Measurements from ENCODE around the gene NF2. TPM values are rescaled to one million over a fixed set of nuclear protein-coding genes. Genes with fewer than 3 reads are reported as not detected.

NF2 gene
- total and polyA plus RNA-seq, 9 donors: 6.8 to 51.3 (median 30.6) TPM

DNA sequence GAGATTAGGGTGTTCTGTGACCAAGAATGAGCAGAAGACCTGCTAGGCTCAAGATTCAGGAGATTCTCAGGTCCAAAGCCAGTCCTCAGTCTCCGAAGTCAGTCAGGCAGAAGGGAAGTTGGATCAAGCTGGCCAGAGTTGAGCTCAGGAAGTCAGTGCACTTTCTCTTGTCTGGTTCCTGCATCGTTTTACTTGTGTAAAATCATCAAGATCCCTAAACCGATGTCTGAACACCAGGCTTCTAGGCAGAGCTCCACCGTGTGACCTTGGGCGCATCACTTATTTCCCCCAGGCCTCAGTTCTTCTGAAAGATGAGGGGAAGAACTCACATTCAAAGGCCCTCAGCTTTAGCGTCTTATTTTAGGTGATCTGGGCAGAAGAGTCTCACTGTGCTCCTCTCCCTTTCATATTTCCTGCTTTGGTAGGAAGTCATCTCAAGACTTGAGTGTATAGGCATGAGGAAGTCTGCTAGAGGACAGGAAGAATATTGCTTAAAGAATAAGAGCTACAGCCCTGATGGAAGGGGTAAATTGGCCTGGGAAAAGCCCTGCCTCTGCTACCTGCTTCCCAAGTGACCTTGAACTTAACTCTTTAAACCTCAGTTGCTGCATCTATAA is 20.2 kb downstream of the NF2 start:
- H3K4me3 ChIP-seq: no peak overlapping the region
- no peak for DNase-seq
- no peak overlapping the region for H3K27ac ChIP-seq
- 65 to 77% (median 68%) methylated on average over 6 of the region's 6 CpGs for WGBS, 3 donors
- H3K27me3 ChIP-seq: no peaks in the 10 kb centered on the region
- H3K4me1 ChIP-seq (ENCODE audit: insufficient read depth): peaks cover 10% of the 10 kb centered on the region
- H3K9me3 ChIP-seq: no peaks in the 10 kb centered on the region
- TF ChIP-seq EP300 (IDR thresholded peaks at IDR 0.05) (no peak), POLR2A (IDR thresholded peaks at IDR 0.05) (no peak)
- TF ChIP-seq, protein P1, sequence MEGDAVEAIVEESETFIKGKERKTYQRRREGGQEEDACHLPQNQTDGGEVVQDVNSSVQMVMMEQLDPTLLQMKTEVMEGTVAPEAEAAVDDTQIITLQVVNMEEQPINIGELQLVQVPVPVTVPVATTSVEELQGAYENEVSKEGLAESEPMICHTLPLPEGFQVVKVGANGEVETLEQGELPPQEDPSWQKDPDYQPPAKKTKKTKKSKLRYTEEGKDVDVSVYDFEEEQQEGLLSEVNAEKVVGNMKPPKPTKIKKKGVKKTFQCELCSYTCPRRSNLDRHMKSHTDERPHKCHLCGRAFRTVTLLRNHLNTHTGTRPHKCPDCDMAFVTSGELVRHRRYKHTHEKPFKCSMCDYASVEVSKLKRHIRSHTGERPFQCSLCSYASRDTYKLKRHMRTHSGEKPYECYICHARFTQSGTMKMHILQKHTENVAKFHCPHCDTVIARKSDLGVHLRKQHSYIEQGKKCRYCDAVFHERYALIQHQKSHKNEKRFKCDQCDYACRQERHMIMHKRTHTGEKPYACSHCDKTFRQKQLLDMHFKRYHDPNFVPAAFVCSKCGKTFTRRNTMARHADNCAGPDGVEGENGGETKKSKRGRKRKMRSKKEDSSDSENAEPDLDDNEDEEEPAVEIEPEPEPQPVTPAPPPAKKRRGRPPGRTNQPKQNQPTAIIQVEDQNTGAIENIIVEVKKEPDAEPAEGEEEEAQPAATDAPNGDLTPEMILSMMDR (IDR thresholded peaks at IDR 0.05): no peak
- no peaks in the 10 kb centered on the region for H3K36me3 ChIP-seq
- intact Hi-C loops (cut with DNase I): loop anchor here in 1 of 4 donors (10.0 kb wide), 1 partner anchor 461 kb away; the partner anchor contains the start of gene HORMAD2

DNA sequence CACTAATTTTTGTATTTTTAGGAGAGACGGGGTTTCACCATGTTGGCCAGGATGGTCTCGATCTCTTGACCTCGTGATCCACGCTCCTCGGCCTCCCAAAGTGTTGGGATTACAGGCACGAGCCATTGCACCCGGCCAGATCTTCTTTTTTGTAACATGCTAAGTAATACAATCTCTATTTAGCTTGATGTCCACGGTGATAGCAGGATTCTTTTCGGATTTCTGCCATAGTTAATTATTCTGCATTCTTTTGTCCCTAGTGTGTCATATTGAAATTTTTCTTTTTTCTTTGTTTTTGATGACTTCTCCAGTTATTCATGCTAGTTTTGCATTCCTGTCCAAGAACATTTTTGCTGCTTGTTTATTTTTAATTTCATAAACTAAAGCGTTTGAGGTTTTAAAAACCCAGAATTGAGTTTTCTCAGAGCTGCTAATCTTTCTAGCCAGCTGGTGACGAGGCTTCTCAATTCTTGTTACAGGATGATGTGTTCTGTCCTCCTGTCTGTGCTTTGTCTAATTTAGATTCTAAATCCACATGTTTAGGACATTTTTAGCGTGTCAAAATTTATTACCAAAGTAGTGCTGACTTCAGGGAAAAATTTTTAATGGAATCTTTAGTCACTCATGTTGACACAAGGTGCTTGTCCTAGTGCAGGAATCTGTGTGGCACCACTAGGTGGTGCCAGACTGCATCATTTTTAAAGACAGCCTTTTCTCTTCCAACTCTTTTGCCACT is 21.8 kb downstream of the NF2 start:
- peak; percentile 39 to 68 (median 55) for DNase-seq
- Histone ChIP-seq H3K36me3 (no peaks in the 10 kb centered on the region), H3K4me3 (no peak overlapping the region), H3K27ac (peak overlapping the region in 1 of 2 donors; percentile 27), H3K9me3 (no peaks in the 10 kb centered on the region), H3K4me1 (ENCODE audit: insufficient read depth) (peaks cover 10% of the 10 kb centered on the region), H3K27me3 (no peaks in the 10 kb centered on the region)
- WGBS, 3 donors: 11 to 27% (median 12%) methylated on average over 12 of the region's 12 CpGs
- TF ChIP-seq, protein P1 (IDR thresholded peaks at IDR 0.05): peak; percentile 45 to 66 (median 59)
- TF ChIP-seq EP300 (IDR thresholded peaks at IDR 0.05): no peak
- no peak for TF ChIP-seq POLR2A (IDR thresholded peaks at IDR 0.05)
- intact Hi-C loops (cut with DNase I): loop anchor here in 1 of 4 donors (10.0 kb wide), 1 partner anchor 460 kb away; the partner anchor contains the start of gene HORMAD2

DNA sequence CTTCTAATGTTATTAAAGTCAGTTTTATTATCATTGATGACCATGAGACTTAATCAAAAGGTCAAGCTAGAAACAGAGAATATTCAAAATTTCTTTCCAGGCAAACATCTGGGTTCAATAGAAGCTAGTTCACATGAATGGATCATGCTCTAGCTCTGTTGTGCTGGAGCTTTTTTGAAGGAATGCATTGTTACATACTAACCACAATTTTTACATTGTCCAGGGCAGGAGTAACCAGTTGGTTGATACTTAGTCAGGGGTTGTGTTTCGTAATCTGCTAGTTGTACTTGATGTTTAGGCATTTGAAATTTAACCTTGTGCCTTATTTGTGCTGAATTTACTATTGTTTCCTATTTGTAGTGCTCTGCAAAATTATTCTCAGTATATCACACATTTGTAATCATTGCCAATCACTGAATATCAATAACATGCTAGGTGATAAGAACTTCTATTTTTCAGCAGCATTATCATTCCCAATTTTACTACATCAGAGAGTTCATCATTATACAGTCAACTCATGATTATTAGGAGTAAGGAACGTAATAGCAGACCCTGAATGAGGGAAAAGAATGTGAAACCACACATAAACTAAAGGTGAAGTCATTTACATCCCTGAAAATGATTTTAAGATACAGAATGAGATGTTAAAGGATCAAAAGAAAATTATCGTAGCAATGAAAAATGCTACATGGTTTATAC is 23.2 kb downstream of the NF2 start:
- intact Hi-C loops (cut with DNase I): loop anchor here in 1 of 4 donors (10.0 kb wide), 1 partner anchor 458 kb away; the partner anchor contains the start of gene HORMAD2
- no peak for DNase-seq
- no peak overlapping the region for H3K4me3 ChIP-seq
- H3K4me1 ChIP-seq (ENCODE audit: insufficient read depth): peaks cover 9% of the 10 kb centered on the region
- H3K27me3 ChIP-seq: no peaks in the 10 kb centered on the region
- WGBS, 3 donors: 85 to 89% (median 87%) methylated on average over 3 of the region's 3 CpGs
- H3K9me3 ChIP-seq: no peaks in the 10 kb centered on the region
- H3K27ac ChIP-seq: no peak overlapping the region
- no peak for TF ChIP-seq POLR2A (IDR thresholded peaks at IDR 0.05)
- TF ChIP-seq, protein P1 (IDR thresholded peaks at IDR 0.05): no peak
- TF ChIP-seq EP300 (IDR thresholded peaks at IDR 0.05): no peak
- no peaks in the 10 kb centered on the region for H3K36me3 ChIP-seq

DNA sequence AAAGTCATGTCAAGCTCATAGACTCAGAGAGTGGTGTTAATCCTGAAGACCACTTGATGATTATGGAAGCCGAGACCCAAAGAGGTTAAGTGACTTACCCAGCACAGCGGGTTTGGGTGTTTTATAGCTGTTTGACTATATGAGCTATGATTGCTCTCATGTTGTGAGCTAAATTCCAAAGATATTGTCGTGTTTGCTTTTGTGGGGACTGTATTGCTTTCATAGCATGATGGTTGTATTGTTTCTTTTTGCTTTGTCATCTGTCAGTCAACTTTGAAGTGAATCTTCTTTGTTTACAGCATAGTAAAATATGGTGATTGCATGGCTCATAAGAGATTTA is 23.7 kb downstream of the NF2 start:
- H3K27me3 ChIP-seq: no peaks in the 10 kb centered on the region
- DNase-seq: no peak
- peaks cover 8% of the 10 kb centered on the region for H3K4me1 ChIP-seq (ENCODE audit: insufficient read depth)
- no peak for TF ChIP-seq EP300 (IDR thresholded peaks at IDR 0.05)
- TF ChIP-seq, protein P1 (IDR thresholded peaks at IDR 0.05): no peak
- TF ChIP-seq POLR2A (IDR thresholded peaks at IDR 0.05): no peak
- intact Hi-C loops (cut with DNase I): loop anchor here in 1 of 4 donors (10.0 kb wide), 1 partner anchor 458 kb away; the partner anchor contains the start of gene HORMAD2
- WGBS, 3 donors: 92 to 94% (median 94%) methylated on average over 3 of the region's 3 CpGs
- H3K36me3 ChIP-seq: no peaks in the 10 kb centered on the region
- no peaks in the 10 kb centered on the region for H3K9me3 ChIP-seq
- H3K27ac ChIP-seq: no peak overlapping the region
- H3K4me3 ChIP-seq: no peak overlapping the region

Data from ovary (tissue), 9 donors.